ENCODE data around the gene GALNT6. TPM values are rescaled to one million over a fixed set of nuclear protein-coding genes. Genes with fewer than 3 reads are reported as not detected.

The GALNT6 gene
- total and polyA plus RNA-seq, 2 of the 13 experiments (the other 11 are each of a cell fraction or from before 2014, with no cell fraction given), result 1.0 to 1.1 TPM

GRCh38 chr12:51333536-51333935 lies 57.7 kb downstream of the GALNT6 start:
- FAIRE-seq, result no peak
- no peak overlapping the region for H3K4me3 ChIP-seq (replicated peaks in 1 of 3; ENCODE audit: insufficient read depth in 1 of 3, low read depth in 2 of 3, low read length in 3 of 3)
- in situ Hi-C loops (cut with HindIII; ENCODE audit: extremely low pct_ligation_motif_present, low pct_unique_long_range_greater_than_20kb), result no loop called here

More at GRCh38 chr12:51333536-51333935, 57.7 kb downstream of the GALNT6 start:
- no peaks in the 10 kb centered on the region for H3K4me1 ChIP-seq (ENCODE audit: insufficient read depth, low read length)
- no peaks in the 10 kb centered on the region for H3K27me3 ChIP-seq (ENCODE audit: control insufficient read depth in 1 of 2, insufficient read depth in 2 of 2, low read length in 2 of 2)
- WGBS (ENCODE audit: low lambda C conversion rate), result 54% methylated on average over 6 of the region's 6 CpGs
- DNase-seq (ENCODE audit: low spot score) (no peak), ATAC-seq (no peak)
- H4K20me1 ChIP-seq (ENCODE audit: insufficient read depth, low read length), result no peaks in the 10 kb centered on the region
- ChIA-PET CTCF (ENCODE audit: low intra/inter-chr PET ratio, low total read pairs) (no interaction called here), POLR2A (no interaction called here)
- H3K9me3 ChIP-seq (ENCODE audit: low read length), result no peaks in the 10 kb centered on the region
- intact Hi-C loops (cut with micrococcal nuclease; ENCODE audit: unreplicated experiment), result no loop called here
- no peak overlapping the region for H3K4me2 ChIP-seq (ENCODE audit: low read depth, low read length)
- BruUV-seq (replicated peaks), result no TSS peak
- H2AFZ ChIP-seq (ENCODE audit: low read length), result no peak overlapping the region
- no peak overlapping the region for H3K9ac ChIP-seq (ENCODE audit: insufficient read depth, low read depth, low read length)
- H3K79me2 ChIP-seq (ENCODE audit: insufficient read depth, low read length), result no peaks in the 10 kb centered on the region
- no peak overlapping the region for H3K27ac ChIP-seq (ENCODE audit: extremely low read length, insufficient read depth, low read length)
- no peak for TF ChIP-seq ZNF10 (CRISPR knock-in tag; IDR thresholded peaks at IDR 0.05; ENCODE audit: borderline replicate concordance, low read depth)
- no peak for TF ChIP-seq RARA (CRISPR knock-in tag; IDR thresholded peaks at IDR 0.05)
- TF ChIP-seq ZNF710 (CRISPR knock-in tag; IDR thresholded peaks at IDR 0.05; ENCODE audit: borderline replicate concordance), result no peak
- TF ChIP-seq HOXD1 (CRISPR knock-in tag; IDR thresholded peaks at IDR 0.05), result no peak
- TF ChIP-seq PATZ1 (CRISPR knock-in tag; IDR thresholded peaks at IDR 0.05), result no peak
- no peak for TF ChIP-seq RBAK (CRISPR knock-in tag; IDR thresholded peaks at IDR 0.05)
- no peak for TF ChIP-seq THYN1 (CRISPR knock-in tag; IDR thresholded peaks at IDR 0.05; ENCODE audit: borderline replicate concordance, low read depth)
- H3K36me3 ChIP-seq (replicated peaks in 1 of 2; ENCODE audit: control insufficient read depth in 1 of 2, insufficient read depth in 2 of 2, low read length in 2 of 2), result no peaks in the 10 kb centered on the region

All from HepG2 (cell line).